ENCODE results near the gene FMN2.

DNA sequence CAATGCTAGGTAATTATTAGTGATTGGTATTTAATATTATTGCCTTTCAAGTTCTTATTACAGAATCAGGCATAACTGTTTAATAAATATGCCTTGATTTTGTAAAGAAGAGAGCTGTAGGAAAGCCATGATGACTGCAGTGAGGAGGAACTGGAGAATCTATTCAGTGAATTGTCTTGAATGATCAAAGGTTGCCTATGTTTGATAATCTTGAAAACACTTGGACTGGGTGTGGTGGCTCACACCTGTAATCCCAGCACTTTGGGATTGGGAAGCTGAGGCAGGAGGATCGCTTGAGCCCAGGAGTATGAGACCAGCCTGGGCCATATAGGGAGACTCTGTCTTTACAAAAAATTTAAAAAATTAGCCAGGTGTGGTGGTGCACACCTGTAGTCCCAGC lies 42.4 kb downstream of the FMN2 start:
- no peak for TF ChIP-seq EZH2phosphoT487 (IDR thresholded peaks at IDR 0.05; ENCODE audit: borderline replicate concordance, low read length)
- TF ChIP-seq, protein P1, sequence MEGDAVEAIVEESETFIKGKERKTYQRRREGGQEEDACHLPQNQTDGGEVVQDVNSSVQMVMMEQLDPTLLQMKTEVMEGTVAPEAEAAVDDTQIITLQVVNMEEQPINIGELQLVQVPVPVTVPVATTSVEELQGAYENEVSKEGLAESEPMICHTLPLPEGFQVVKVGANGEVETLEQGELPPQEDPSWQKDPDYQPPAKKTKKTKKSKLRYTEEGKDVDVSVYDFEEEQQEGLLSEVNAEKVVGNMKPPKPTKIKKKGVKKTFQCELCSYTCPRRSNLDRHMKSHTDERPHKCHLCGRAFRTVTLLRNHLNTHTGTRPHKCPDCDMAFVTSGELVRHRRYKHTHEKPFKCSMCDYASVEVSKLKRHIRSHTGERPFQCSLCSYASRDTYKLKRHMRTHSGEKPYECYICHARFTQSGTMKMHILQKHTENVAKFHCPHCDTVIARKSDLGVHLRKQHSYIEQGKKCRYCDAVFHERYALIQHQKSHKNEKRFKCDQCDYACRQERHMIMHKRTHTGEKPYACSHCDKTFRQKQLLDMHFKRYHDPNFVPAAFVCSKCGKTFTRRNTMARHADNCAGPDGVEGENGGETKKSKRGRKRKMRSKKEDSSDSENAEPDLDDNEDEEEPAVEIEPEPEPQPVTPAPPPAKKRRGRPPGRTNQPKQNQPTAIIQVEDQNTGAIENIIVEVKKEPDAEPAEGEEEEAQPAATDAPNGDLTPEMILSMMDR (conservative IDR thresholded peaks at IDR 0.05; ENCODE audit: low read depth, low read length), result no peak

All from PC-3 (cell line).